Measurements from ENCODE around the gene RBFOX2. TPM values are rescaled to one million over a fixed set of nuclear protein-coding genes. Genes with fewer than 3 reads are reported as not detected.

The RBFOX2 gene
- total and polyA plus RNA-seq, 2 of the 13 experiments (the other 11 are each of a cell fraction or from before 2014, with no cell fraction given) = 37.3 to 40.4 TPM

DNA sequence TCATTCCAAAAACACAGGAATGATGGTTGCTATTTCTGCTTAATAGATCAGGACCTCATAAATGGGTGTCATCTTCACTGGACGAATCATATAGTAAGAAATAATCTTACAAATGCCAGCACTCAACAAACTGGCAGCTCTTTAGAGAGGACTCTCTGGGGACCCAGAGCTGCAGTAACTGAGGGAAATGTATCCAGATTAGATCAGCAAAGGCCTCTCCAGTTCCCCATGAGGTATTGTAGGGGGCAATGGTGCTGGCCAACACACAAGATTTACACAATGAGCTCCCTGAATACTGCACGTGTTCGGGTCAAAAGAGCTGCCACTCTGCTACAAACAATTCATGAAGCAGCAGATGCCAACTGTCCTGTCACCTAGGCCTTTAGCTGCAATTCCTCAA lies 110.2 kb downstream of the RBFOX2 start:
- no TSS peak for BruUV-seq (replicated peaks)
- Histone ChIP-seq H3K36me3 (replicated peaks in 1 of 2; ENCODE audit: control insufficient read depth in 1 of 2, insufficient read depth in 2 of 2, low read length in 2 of 2) (no peaks in the 10 kb centered on the region), H2AFZ (ENCODE audit: low read length) (no peak overlapping the region), H4K20me1 (ENCODE audit: insufficient read depth, low read length) (no peaks in the 10 kb centered on the region), H3K9ac (ENCODE audit: insufficient read depth, low read depth, low read length) (no peak overlapping the region), H3K4me2 (ENCODE audit: low read depth, low read length) (no peak overlapping the region), H3K27me3 (ENCODE audit: control insufficient read depth in 1 of 2, insufficient read depth in 2 of 2, low read length in 2 of 2) (no peaks in the 10 kb centered on the region), H3K4me3 (replicated peaks in 1 of 3; ENCODE audit: insufficient read depth in 1 of 3, low read depth in 2 of 3, low read length in 3 of 3) (no peak overlapping the region), H3K9me3 (ENCODE audit: low read length) (no peaks in the 10 kb centered on the region), H3K79me2 (ENCODE audit: insufficient read depth, low read length) (peaks cover 23% of the 10 kb centered on the region), H3K27ac (ENCODE audit: extremely low read length, insufficient read depth, low read length) (no peak overlapping the region), H3K4me1 (ENCODE audit: insufficient read depth, low read length) (peaks cover 58% of the 10 kb centered on the region)
- ChIA-PET POLR2A (no interaction called here), CTCF (ENCODE audit: low intra/inter-chr PET ratio, low total read pairs) (no interaction called here)
- in situ Hi-C loops (cut with HindIII; ENCODE audit: extremely low pct_ligation_motif_present, low pct_unique_long_range_greater_than_20kb) = loop anchor here (5.0 kb wide), 1 partner anchor 291 kb away; no protein-coding TSS in a partner anchor
- 89% methylated on average over 3 of the region's 3 CpGs for WGBS (ENCODE audit: low lambda C conversion rate)
- intact Hi-C loops (cut with micrococcal nuclease; ENCODE audit: unreplicated experiment) = no loop called here
- TF ChIP-seq, protein P1, sequence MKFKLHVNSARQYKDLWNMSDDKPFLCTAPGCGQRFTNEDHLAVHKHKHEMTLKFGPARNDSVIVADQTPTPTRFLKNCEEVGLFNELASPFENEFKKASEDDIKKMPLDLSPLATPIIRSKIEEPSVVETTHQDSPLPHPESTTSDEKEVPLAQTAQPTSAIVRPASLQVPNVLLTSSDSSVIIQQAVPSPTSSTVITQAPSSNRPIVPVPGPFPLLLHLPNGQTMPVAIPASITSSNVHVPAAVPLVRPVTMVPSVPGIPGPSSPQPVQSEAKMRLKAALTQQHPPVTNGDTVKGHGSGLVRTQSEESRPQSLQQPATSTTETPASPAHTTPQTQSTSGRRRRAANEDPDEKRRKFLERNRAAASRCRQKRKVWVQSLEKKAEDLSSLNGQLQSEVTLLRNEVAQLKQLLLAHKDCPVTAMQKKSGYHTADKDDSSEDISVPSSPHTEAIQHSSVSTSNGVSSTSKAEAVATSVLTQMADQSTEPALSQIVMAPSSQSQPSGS (CRISPR knock-in tag; IDR thresholded peaks at IDR 0.05) = no peak
- TF ChIP-seq FOXM1 (CRISPR knock-in tag; IDR thresholded peaks at IDR 0.05) = no peak
- ATAC-seq (no peak), FAIRE-seq (no peak), DNase-seq (ENCODE audit: low spot score) (no peak)

GRCh38 chr22:35917651-35918050 lies 111.0 kb downstream of the RBFOX2 start:
- no peaks in the 10 kb centered on the region for H3K9me3 ChIP-seq (ENCODE audit: low read length)
- CTCF ChIA-PET (ENCODE audit: low intra/inter-chr PET ratio, low total read pairs) = no interaction called here
- peaks cover 55% of the 10 kb centered on the region for H3K4me1 ChIP-seq (ENCODE audit: insufficient read depth, low read length)
- H3K4me2 ChIP-seq (ENCODE audit: low read depth, low read length) = no peak overlapping the region
- H4K20me1 ChIP-seq (ENCODE audit: insufficient read depth, low read length) = no peaks in the 10 kb centered on the region
- ATAC-seq (no peak), DNase-seq (ENCODE audit: low spot score) (no peak), FAIRE-seq (no peak)
- no TSS peak for BruUV-seq (replicated peaks)
- in situ Hi-C loops (cut with HindIII; ENCODE audit: extremely low pct_ligation_motif_present, low pct_unique_long_range_greater_than_20kb) (loop anchor here (5.0 kb wide), 1 partner anchor 290 kb away; no protein-coding TSS in a partner anchor), intact Hi-C loops (cut with micrococcal nuclease; ENCODE audit: unreplicated experiment) (no loop called here)
- no peaks in the 10 kb centered on the region for H3K27me3 ChIP-seq (ENCODE audit: control insufficient read depth in 1 of 2, insufficient read depth in 2 of 2, low read length in 2 of 2)
- H3K79me2 ChIP-seq (ENCODE audit: insufficient read depth, low read length) = peaks cover 24% of the 10 kb centered on the region
- WGBS (ENCODE audit: low lambda C conversion rate) = 98% methylated on average over 4 of the region's 4 CpGs
- H3K36me3 ChIP-seq (replicated peaks in 1 of 2; ENCODE audit: control insufficient read depth in 1 of 2, insufficient read depth in 2 of 2, low read length in 2 of 2) = no peaks in the 10 kb centered on the region
- no peak overlapping the region for H3K4me3 ChIP-seq (replicated peaks in 1 of 3; ENCODE audit: insufficient read depth in 1 of 3, low read depth in 2 of 3, low read length in 3 of 3)
- H3K9ac ChIP-seq (ENCODE audit: insufficient read depth, low read depth, low read length) = no peak overlapping the region
- no peak overlapping the region for H2AFZ ChIP-seq (ENCODE audit: low read length)
- no peak overlapping the region for H3K27ac ChIP-seq (ENCODE audit: extremely low read length, insufficient read depth, low read length)
- POLR2A ChIA-PET = no interaction called here
- TF ChIP-seq SIX1 (CRISPR knock-in tag; IDR thresholded peaks at IDR 0.05; ENCODE audit: borderline replicate concordance) (no peak), GTF3A (CRISPR knock-in tag; conservative IDR thresholded peaks at IDR 0.05) (no peak), SIN3B (IDR thresholded peaks at IDR 0.05; ENCODE audit: low read length) (no peak), ZNF777 (CRISPR knock-in tag; IDR thresholded peaks at IDR 0.05) (no peak), GATAD2A (CRISPR knock-in tag; IDR thresholded peaks at IDR 0.05) (no peak), HNF1A (IDR thresholded peaks at IDR 0.05; ENCODE audit: low read depth) (no peak), HNF1A (CRISPR knock-in tag; IDR thresholded peaks at IDR 0.05; ENCODE audit: borderline replicate concordance) (no peak)
- TF ChIP-seq, protein P2, sequence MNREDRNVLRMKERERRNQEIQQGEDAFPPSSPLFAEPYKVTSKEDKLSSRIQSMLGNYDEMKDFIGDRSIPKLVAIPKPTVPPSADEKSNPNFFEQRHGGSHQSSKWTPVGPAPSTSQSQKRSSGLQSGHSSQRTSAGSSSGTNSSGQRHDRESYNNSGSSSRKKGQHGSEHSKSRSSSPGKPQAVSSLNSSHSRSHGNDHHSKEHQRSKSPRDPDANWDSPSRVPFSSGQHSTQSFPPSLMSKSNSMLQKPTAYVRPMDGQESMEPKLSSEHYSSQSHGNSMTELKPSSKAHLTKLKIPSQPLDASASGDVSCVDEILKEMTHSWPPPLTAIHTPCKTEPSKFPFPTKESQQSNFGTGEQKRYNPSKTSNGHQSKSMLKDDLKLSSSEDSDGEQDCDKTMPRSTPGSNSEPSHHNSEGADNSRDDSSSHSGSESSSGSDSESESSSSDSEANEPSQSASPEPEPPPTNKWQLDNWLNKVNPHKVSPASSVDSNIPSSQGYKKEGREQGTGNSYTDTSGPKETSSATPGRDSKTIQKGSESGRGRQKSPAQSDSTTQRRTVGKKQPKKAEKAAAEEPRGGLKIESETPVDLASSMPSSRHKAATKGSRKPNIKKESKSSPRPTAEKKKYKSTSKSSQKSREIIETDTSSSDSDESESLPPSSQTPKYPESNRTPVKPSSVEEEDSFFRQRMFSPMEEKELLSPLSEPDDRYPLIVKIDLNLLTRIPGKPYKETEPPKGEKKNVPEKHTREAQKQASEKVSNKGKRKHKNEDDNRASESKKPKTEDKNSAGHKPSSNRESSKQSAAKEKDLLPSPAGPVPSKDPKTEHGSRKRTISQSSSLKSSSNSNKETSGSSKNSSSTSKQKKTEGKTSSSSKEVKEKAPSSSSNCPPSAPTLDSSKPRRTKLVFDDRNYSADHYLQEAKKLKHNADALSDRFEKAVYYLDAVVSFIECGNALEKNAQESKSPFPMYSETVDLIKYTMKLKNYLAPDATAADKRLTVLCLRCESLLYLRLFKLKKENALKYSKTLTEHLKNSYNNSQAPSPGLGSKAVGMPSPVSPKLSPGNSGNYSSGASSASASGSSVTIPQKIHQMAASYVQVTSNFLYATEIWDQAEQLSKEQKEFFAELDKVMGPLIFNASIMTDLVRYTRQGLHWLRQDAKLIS (CRISPR knock-in tag; IDR thresholded peaks at IDR 0.05) = no peak
